ENCODE results near the gene SPC24.

DNA sequence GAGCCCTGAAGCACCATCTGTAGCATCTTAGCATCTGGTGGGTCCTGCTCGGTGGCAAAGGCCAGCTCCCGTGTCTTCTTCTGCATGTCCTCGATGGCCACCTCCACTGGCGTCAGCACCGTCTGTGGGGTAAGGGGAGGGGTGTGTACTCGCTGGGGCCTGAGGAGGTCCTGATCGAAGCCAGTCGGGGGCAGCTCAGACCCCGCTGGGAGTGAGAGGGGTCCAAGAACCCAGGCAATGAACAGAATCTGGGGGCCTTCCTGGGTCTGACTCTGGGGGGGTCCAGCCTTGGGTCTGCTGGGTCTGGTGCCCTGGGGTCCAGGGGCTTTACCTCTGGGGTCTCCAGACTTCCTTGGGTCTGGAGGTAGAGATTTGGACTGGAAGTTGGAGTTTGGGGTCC, 45.3 kb upstream of the SPC24 start:
- no peak for TF ChIP-seq ARNT (IDR thresholded peaks at IDR 0.05)
- no peak for TF ChIP-seq L3MBTL2 (conservative IDR thresholded peaks at IDR 0.05)
- TF ChIP-seq BHLHE40 (IDR thresholded peaks at IDR 0.05; ENCODE audit: borderline replicate concordance), result no peak
- TF ChIP-seq FOXK2 (IDR thresholded peaks at IDR 0.05), result no peak
- TF ChIP-seq FOXM1 (IDR thresholded peaks at IDR 0.05; ENCODE audit: borderline replicate concordance), result no peak
- TF ChIP-seq LEF1 (IDR thresholded peaks at IDR 0.05; ENCODE audit: borderline replicate concordance), result no peak
- TF ChIP-seq SUZ12 (IDR thresholded peaks at IDR 0.05), result no peak
- no peak for TF ChIP-seq ELF4 (IDR thresholded peaks at IDR 0.05)
- no peak for TF ChIP-seq SP1 (IDR thresholded peaks at IDR 0.05)
- TF ChIP-seq TARDBP (IDR thresholded peaks at IDR 0.05), result no peak
- TF ChIP-seq ZNF384 (IDR thresholded peaks at IDR 0.05), result no peak
